ENCODE data around the gene ARSB.
"Not testable (repeated sequence)": the region's sequence is repeated elsewhere in the genome, so short reads cannot be mapped to it uniquely, and the experiment has no call there.

ARSB gene

DNA sequence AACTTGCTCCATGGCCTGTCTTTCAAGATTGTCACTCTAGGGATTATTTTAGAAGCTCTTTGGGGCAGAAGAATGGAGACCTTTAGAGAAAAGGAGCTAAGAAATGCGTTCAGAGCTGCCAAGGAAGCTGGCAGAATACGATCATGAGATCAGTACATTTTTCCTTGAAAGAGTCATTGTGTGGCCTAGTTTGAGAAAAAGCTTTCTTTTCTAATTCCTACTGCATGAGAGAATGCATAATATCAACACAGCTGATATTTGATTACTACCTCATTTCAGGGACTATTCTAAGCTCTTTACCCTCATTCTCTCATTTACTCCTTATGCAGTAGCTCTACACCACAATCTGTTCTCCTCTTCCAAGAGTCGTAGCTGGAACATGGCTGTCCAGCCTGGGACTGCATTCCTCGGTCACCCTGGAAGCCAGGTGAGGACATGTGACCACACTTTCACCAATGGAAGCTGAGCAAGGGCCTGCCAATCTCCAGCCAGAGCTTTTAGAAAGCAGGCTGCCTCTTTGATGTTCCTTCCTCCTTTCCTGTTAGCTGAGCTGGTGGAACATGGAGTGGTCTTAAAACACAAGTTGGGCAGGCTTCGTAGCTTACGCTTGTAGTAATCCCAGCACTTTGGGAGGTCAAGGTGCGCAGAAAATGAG, 237.3 kb downstream of the ARSB start:
- H3K27ac Mint-ChIP-seq (ENCODE audit: low read depth): no peak overlapping the region
- H3K4me1 Mint-ChIP-seq: no peaks in the 10 kb centered on the region
- ATAC-seq (replicated peaks; ENCODE audit: extremely low read depth, poor library complexity, severe bottlenecking): no peak
- peaks cover 39% of the 10 kb centered on the region for H3K27me3 Mint-ChIP-seq
- no peaks in the 10 kb centered on the region for H3K9me3 Mint-ChIP-seq
- H3K36me3 Mint-ChIP-seq (ENCODE audit: insufficient read depth): no peaks in the 10 kb centered on the region
- H3K4me3 Mint-ChIP-seq: no peak overlapping the region
- no peak for DNase-seq (ENCODE audit: low spot score in 2 of 2)

DNA sequence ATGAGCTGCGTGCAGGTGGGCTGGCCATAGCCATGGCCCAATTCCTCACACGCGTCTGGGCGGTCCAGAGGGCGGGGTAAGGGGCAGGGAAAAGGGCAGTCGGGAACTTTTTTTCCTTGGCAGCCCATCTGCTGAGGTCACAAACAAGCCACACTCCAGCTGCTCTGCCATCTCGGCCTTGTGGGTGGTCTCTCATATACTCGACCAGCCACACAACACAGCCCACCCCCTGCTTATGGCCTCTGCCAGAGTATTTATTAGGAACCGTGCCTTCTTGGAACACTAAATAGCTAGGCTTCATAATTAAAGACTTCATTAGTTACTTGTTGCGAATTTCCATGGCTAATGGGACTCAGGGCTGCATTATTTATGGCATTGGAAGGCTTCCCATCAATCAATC, 238.1 kb downstream of the ARSB start:
- Mint-ChIP-seq H3K9me3 (no peaks in the 10 kb centered on the region), H3K4me1 (no peaks in the 10 kb centered on the region), H3K27ac (ENCODE audit: low read depth) (no peak overlapping the region), H3K4me3 (no peak overlapping the region), H3K36me3 (ENCODE audit: insufficient read depth) (no peaks in the 10 kb centered on the region), H3K27me3 (peaks cover 39% of the 10 kb centered on the region)
- ATAC-seq (replicated peaks; ENCODE audit: extremely low read depth, poor library complexity, severe bottlenecking): no peak
- no peak for DNase-seq (ENCODE audit: low spot score in 2 of 2)

- Mint-ChIP-seq H3K4me3 (no peak overlapping the region), H3K9me3 (no peaks in the 10 kb centered on the region), H3K27ac (ENCODE audit: low read depth) (no peak overlapping the region), H3K4me1 (no peaks in the 10 kb centered on the region), H3K36me3 (ENCODE audit: insufficient read depth) (no peaks in the 10 kb centered on the region), H3K27me3 (peaks cover 33% of the 10 kb centered on the region)
- DNase-seq (ENCODE audit: low spot score in 2 of 2) (no peak), ATAC-seq (replicated peaks; ENCODE audit: extremely low read depth, poor library complexity, severe bottlenecking) (no peak)
Observed at GRCh38 chr5:78746021-78746770, 238.9 kb downstream of the ARSB start.

DNA sequence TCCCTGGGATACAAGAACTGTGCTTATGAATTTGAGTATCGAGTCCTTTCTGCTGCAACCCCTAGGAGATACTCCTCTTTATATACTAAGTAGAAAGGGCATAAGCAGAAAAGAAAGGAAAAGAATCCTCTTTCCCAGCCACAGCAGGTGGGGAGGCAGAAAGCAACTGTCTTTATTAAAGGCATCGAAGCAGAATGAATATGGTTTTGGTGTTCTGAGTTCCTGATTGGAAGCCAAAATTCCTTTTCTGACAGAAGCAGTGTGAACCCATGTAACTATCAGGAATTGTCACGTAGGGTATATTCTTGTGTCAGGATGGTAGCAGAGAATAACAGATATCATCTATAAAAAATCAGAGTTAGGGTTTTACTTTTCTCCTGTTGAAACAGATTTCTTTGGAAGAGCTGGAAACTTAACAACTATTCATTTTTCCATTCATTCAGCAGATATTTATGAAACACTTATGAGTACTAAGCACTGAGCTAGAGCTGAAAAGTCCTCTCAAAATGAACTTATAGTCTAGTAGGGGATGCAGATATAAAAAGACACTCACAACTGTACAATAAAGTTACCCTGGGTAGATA, 240.1 kb downstream of the ARSB start:
- Mint-ChIP-seq H3K27ac (ENCODE audit: low read depth) (no peak overlapping the region), H3K9me3 (no peaks in the 10 kb centered on the region), H3K27me3 (peaks cover 31% of the 10 kb centered on the region), H3K4me1 (no peaks in the 10 kb centered on the region), H3K4me3 (no peak overlapping the region), H3K36me3 (ENCODE audit: insufficient read depth) (no peaks in the 10 kb centered on the region)
- ATAC-seq (replicated peaks; ENCODE audit: extremely low read depth, poor library complexity, severe bottlenecking) (no peak), DNase-seq (ENCODE audit: low spot score in 2 of 2) (no peak)

DNA sequence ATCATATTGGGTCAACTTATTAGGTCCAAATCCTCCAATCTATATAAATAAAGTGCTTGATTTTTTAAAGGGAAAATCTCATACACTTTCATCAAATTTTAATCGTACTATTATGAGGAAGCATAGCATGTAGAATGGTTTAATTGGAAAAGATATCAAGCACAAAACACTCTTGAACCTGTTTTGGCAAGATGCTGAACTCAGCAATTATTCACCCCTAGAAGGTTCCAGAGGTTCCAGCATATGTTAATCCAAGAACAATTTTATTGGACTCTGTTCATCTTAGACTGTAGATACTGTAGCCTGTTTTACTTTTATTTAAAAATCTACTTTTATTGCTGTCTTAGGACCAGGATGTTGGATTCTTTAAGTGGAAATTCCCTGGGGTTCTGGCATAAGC, 244.1 kb downstream of the ARSB start:
- Mint-ChIP-seq H3K27ac (ENCODE audit: low read depth) (no peak overlapping the region), H3K27me3 (peaks cover 48% of the 10 kb centered on the region), H3K9me3 (no peaks in the 10 kb centered on the region), H3K4me3 (no peak overlapping the region), H3K4me1 (no peaks in the 10 kb centered on the region), H3K36me3 (ENCODE audit: insufficient read depth) (no peaks in the 10 kb centered on the region)
- DNase-seq (ENCODE audit: low spot score in 2 of 2) (no peak), ATAC-seq (replicated peaks; ENCODE audit: extremely low read depth, poor library complexity, severe bottlenecking) (no peak)

GRCh38 chr5:78738693-78739300, 246.3 kb downstream of the ARSB start:
- no peaks in the 10 kb centered on the region for H3K36me3 Mint-ChIP-seq (ENCODE audit: insufficient read depth)
- peaks cover 33% of the 10 kb centered on the region for H3K27me3 Mint-ChIP-seq

GRCh38 chr5:78738104-78738503, 247.0 kb downstream of the ARSB start:
- no peaks in the 10 kb centered on the region for H3K4me1 Mint-ChIP-seq
- peaks cover 26% of the 10 kb centered on the region for H3K27me3 Mint-ChIP-seq
- no peaks in the 10 kb centered on the region for H3K36me3 Mint-ChIP-seq (ENCODE audit: insufficient read depth)
- no peaks in the 10 kb centered on the region for H3K9me3 Mint-ChIP-seq
- no peak overlapping the region for H3K4me3 Mint-ChIP-seq
- no peak overlapping the region for H3K27ac Mint-ChIP-seq (ENCODE audit: low read depth)
- DNase-seq (ENCODE audit: low spot score in 2 of 2): no peak
- no peak for ATAC-seq (replicated peaks; ENCODE audit: extremely low read depth, poor library complexity, severe bottlenecking)

More at GRCh38 chr5:78738693-78739300, 246.3 kb downstream of the ARSB start:
- Mint-ChIP-seq H3K4me1 (no peaks in the 10 kb centered on the region), H3K27ac (ENCODE audit: low read depth) (no peak overlapping the region), H3K4me3 (no peak overlapping the region), H3K9me3 (no peaks in the 10 kb centered on the region)
- no peak for ATAC-seq (replicated peaks; ENCODE audit: extremely low read depth, poor library complexity, severe bottlenecking)
- no peak for DNase-seq (ENCODE audit: low spot score in 2 of 2)

GRCh38 chr5:78735834-78736463, 249.2 kb downstream of the ARSB start:
- H3K4me3 Mint-ChIP-seq: no peak overlapping the region
- peaks cover 25% of the 10 kb centered on the region for H3K27me3 Mint-ChIP-seq
- H3K27ac Mint-ChIP-seq (ENCODE audit: low read depth): no peak overlapping the region
- H3K9me3 Mint-ChIP-seq: no peaks in the 10 kb centered on the region
- H3K4me1 Mint-ChIP-seq: no peaks in the 10 kb centered on the region
- DNase-seq (ENCODE audit: low spot score in 2 of 2): no peak
- H3K36me3 Mint-ChIP-seq (ENCODE audit: insufficient read depth): no peaks in the 10 kb centered on the region
- ATAC-seq (replicated peaks; ENCODE audit: extremely low read depth, poor library complexity, severe bottlenecking): no peak

GRCh38 chr5:78734950-78735349, 250.2 kb downstream of the ARSB start:
- ATAC-seq (replicated peaks; ENCODE audit: extremely low read depth, poor library complexity, severe bottlenecking): no peak
- DNase-seq (ENCODE audit: low spot score in 2 of 2): no peak
- H3K27me3 Mint-ChIP-seq: peaks cover 24% of the 10 kb centered on the region
- no peaks in the 10 kb centered on the region for H3K4me1 Mint-ChIP-seq
- no peak overlapping the region for H3K27ac Mint-ChIP-seq (ENCODE audit: low read depth)
- H3K4me3 Mint-ChIP-seq: no peak overlapping the region
- H3K36me3 Mint-ChIP-seq (ENCODE audit: insufficient read depth): no peaks in the 10 kb centered on the region
- H3K9me3 Mint-ChIP-seq: no peaks in the 10 kb centered on the region

DNA sequence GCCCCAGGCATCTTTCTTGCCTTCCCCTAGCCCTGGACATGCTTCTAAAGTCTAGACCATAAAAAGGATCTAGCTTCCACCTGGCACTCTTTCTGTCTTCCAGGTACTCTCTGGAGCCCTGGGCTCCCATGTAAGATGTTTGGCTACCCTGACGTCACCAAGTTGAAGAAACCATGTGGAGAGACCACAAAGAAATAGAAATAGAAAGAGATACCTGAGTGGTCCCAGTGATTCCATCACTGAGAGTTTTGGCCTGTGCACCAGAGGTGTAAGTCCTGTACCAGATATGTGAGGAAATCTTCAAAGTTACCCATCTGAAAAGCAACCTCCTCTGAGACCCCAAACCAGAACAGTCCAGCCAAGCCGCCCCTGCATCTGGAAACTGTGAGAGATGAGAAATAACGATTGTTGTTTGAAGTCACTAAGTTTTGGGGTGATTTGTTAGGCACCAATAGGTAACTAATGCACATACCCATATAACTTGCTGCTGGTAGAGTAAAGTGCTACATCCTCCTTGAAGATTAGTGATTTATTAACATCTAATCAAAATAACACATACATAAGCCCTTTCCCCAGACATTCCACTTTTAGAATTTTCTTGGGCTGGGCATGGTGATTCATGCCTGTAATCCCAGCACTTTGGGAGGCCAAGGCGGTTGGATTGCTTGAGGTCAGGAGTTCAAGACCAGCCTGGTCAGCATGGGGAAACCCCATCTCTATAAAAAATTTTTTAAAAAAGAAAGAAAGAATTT, 250.8 kb downstream of the ARSB start:
- Mint-ChIP-seq H3K36me3 (ENCODE audit: insufficient read depth) (no peaks in the 10 kb centered on the region), H3K9me3 (no peaks in the 10 kb centered on the region), H3K27ac (ENCODE audit: low read depth) (no peak overlapping the region), H3K4me3 (no peak overlapping the region), H3K4me1 (no peaks in the 10 kb centered on the region), H3K27me3 (peaks cover 17% of the 10 kb centered on the region)
- ATAC-seq (replicated peaks; ENCODE audit: extremely low read depth, poor library complexity, severe bottlenecking) (no peak), DNase-seq (ENCODE audit: low spot score in 2 of 2) (no peak)

GRCh38 chr5:78732721-78733120, 252.4 kb downstream of the ARSB start:
- not testable (repeated sequence) for H3K36me3 Mint-ChIP-seq (ENCODE audit: insufficient read depth); DNase-seq (ENCODE audit: low spot score in 2 of 2); H3K27ac Mint-ChIP-seq (ENCODE audit: low read depth); H3K4me1 Mint-ChIP-seq; H3K27me3 Mint-ChIP-seq; ATAC-seq (replicated peaks; ENCODE audit: extremely low read depth, poor library complexity, severe bottlenecking); H3K9me3 Mint-ChIP-seq; H3K4me3 Mint-ChIP-seq

GRCh38 chr5:78731884-78732283, 253.2 kb downstream of the ARSB start:
- no peaks in the 10 kb centered on the region for H3K36me3 Mint-ChIP-seq (ENCODE audit: insufficient read depth)
- no peak overlapping the region for H3K27ac Mint-ChIP-seq (ENCODE audit: low read depth)
- DNase-seq (ENCODE audit: low spot score in 2 of 2): no peak
- no peaks in the 10 kb centered on the region for H3K4me1 Mint-ChIP-seq
- no peak for ATAC-seq (replicated peaks; ENCODE audit: extremely low read depth, poor library complexity, severe bottlenecking)
- no peak overlapping the region for H3K4me3 Mint-ChIP-seq
- no peaks in the 10 kb centered on the region for H3K9me3 Mint-ChIP-seq
- H3K27me3 Mint-ChIP-seq: peaks cover 9% of the 10 kb centered on the region

Data from central memory CD8-positive, alpha-beta T cell (primary cell).